Liver (tissue), 9 donors: Measurements from ENCODE around the gene ITGBL1. TPM values are rescaled to one million over a fixed set of nuclear protein-coding genes. Genes with fewer than 3 reads are reported as not detected.

Source experiments
- DNase-seq: peaks from one replicate; pipeline ENCODE4 v3.0.0-alpha.2; 2017; ENCODE audit warnings: low spot score
- H3K27ac ChIP-seq, 2 donors: one replicate each; pipeline ENCODE4 v1.7.0; 2013; ENCODE audit warnings: inconsistent platforms in 2 of 2, low read length in 2 of 2, control low read depth in 1 of 2, low read depth in 1 of 2, mild to moderate bottlenecking in 1 of 2
- H3K27me3 ChIP-seq, 4 donors: one replicate each; pipeline versions ENCODE4 v1.6.1 to v1.7.0; 2013; ENCODE audit warnings: low read length in 3 of 4, inconsistent platforms in 1 of 4, mild to moderate bottlenecking in 1 of 4, moderate library complexity in 1 of 4; ENCODE audit not compliant: control insufficient read depth in 4 of 4, insufficient read depth in 4 of 4
- H3K36me3 ChIP-seq, 4 donors: one replicate each; pipeline versions ENCODE4 v1.6.1 to v1.7.0; 2013; ENCODE audit warnings: low read length in 3 of 4, mild to moderate bottlenecking in 3 of 4, low read depth in 1 of 4, moderate library complexity in 1 of 4; ENCODE audit not compliant: control insufficient read depth in 4 of 4, insufficient read depth in 3 of 4
- H3K4me1 ChIP-seq, 4 donors: one replicate each; pipeline versions ENCODE4 v1.6.1 to v1.7.0; 2013; ENCODE audit warnings: low read length in 3 of 4, mild to moderate bottlenecking in 3 of 4, moderate library complexity in 1 of 4; ENCODE audit not compliant: control insufficient read depth in 4 of 4, insufficient read depth in 4 of 4
- H3K4me3 ChIP-seq, 3 donors: one replicate each; pipeline versions ENCODE4 v1.6.1 to v1.7.0; 2013; ENCODE audit warnings: low read length in 3 of 3, control low read depth in 1 of 3, low read depth in 1 of 3, mild to moderate bottlenecking in 1 of 3
- H3K9ac ChIP-seq, 2 donors: one replicate each; pipeline ENCODE4 v1.7.0; 2013; ENCODE audit warnings: low read length in 2 of 2, mild to moderate bottlenecking in 2 of 2, moderate library complexity in 2 of 2, control low read depth in 1 of 2, low read depth in 1 of 2
- H3K9me3 ChIP-seq, 4 donors: one replicate each; pipeline versions ENCODE4 v1.6.1 to v1.7.0; 2013; ENCODE audit warnings: low read length in 3 of 4; ENCODE audit not compliant: control insufficient read depth in 4 of 4
- EGR1 ChIP-seq, 2 donors: IDR thresholded peaks; 2 replicates each; pipeline ENCODE4 v1.6.1; 2016 to 2018; ENCODE audit warnings: antibody characterized with exemption in 2 of 2, low read depth in 2 of 2
- FOXA1 ChIP-seq: IDR thresholded peaks from 2 replicates; pipeline ENCODE4 v1.6.1; 2016; ENCODE audit warnings: antibody characterized with exemption
- FOXA2 ChIP-seq: IDR thresholded peaks from 2 replicates; pipeline ENCODE4 v1.6.1; 2016; ENCODE audit warnings: antibody characterized with exemption
- GABPA ChIP-seq, 2 donors: IDR thresholded peaks in 1 of 2; conservative IDR thresholded peaks in 1 of 2; 2 replicates each; pipeline ENCODE4 v1.6.1; 2016; ENCODE audit warnings: antibody characterized with exemption in 2 of 2, mild to moderate bottlenecking in 1 of 2, moderate library complexity in 1 of 2
- HNF4A ChIP-seq, 2 donors: conservative IDR thresholded peaks; 2 replicates each; pipeline ENCODE4 v1.6.1; 2016; ENCODE audit warnings: antibody characterized with exemption in 2 of 2, mild to moderate bottlenecking in 2 of 2
- HNF4G ChIP-seq: IDR thresholded peaks from 2 replicates; pipeline ENCODE4 v1.6.1; 2016; ENCODE audit warnings: antibody characterized with exemption
- JUND ChIP-seq, 2 donors: IDR thresholded peaks; 2 replicates each; pipeline ENCODE4 v1.6.1; 2016; ENCODE audit warnings: antibody characterized with exemption in 2 of 2
- NR2F2 ChIP-seq: IDR thresholded peaks from 2 replicates; pipeline ENCODE4 v1.6.1; 2016; ENCODE audit warnings: antibody characterized with exemption
- RAD21 ChIP-seq, 2 donors: IDR thresholded peaks; 2 replicates each; pipeline ENCODE4 v1.6.1; 2016; ENCODE audit warnings: antibody characterized with exemption in 2 of 2, mild to moderate bottlenecking in 2 of 2
- RXRA ChIP-seq, 2 donors: IDR thresholded peaks; 2 replicates each; pipeline ENCODE4 v1.6.1; 2017 to 2018; ENCODE audit warnings: antibody characterized with exemption in 2 of 2, mild to moderate bottlenecking in 1 of 2
- SP1 ChIP-seq: IDR thresholded peaks from 2 replicates; pipeline ENCODE4 v1.6.1; 2018; ENCODE audit warnings: antibody characterized with exemption, mild to moderate bottlenecking
- TAF1 ChIP-seq: conservative IDR thresholded peaks from 2 replicates; pipeline ENCODE4 v1.6.1; 2016; ENCODE audit warnings: antibody characterized with exemption, mild to moderate bottlenecking
- YY1 ChIP-seq: IDR thresholded peaks from 2 replicates; pipeline ENCODE4 v1.6.1; 2016; ENCODE audit warnings: antibody characterized with exemption, mild to moderate bottlenecking
- WGBS: extraction: QIAGEN DNeasy Blood & Tissue Kit; methylation state at CpG from one replicate; pipeline ENCODE4 v1.1.7; 2013; 5-methylcytosine and 5-hydroxymethylcytosine counted together
- polyA plus RNA-seq, 2 donors: library from polyadenylated mRNA; stranded (reverse) in 1 of 2; unstranded in 1 of 2; fragments of 200-250 nt in 1 of 2; fragments of >200 nt in 1 of 2; fragmentation: Nextera tagmentation in 1 of 2; extraction: Ambion mirVana in 1 of 2; gene quantifications; one replicate each; pipeline versions ENCODE4 v1.2.1 to v1.2.3, GENCODE V29; 2013 to 2015
- total RNA-seq, 2 donors: library from RNA; depleted of rRNA; stranded (reverse); fragments of >200 nt; gene quantifications; one replicate each; pipeline ENCODE4 v1.2.3, GENCODE V29; 2014
- TF ChIP-seq, protein P1 (sequence below): IDR thresholded peaks from 2 replicates; pipeline ENCODE4 v1.6.1; 2016; ENCODE audit warnings: antibody characterized with exemption
- TF ChIP-seq, protein P2 (sequence below): IDR thresholded peaks from 2 replicates; pipeline ENCODE4 v1.6.1; 2016; ENCODE audit warnings: antibody characterized with exemption
- TF ChIP-seq, protein P3 (sequence below): IDR thresholded peaks from 2 replicates; pipeline ENCODE4 v1.6.1; 2016; ENCODE audit warnings: antibody characterized with exemption
- TF ChIP-seq, protein P4 (sequence below): IDR thresholded peaks from 2 replicates; pipeline ENCODE4 v1.6.1; 2016; ENCODE audit warnings: antibody characterized with exemption, mild to moderate bottlenecking
- donor health status: healthy.
- donor health status: healthy.
- donor health status: healthy.
- donor health status: healthy.
- donor health status: healthy.

The ITGBL1 gene
- total and polyA plus RNA-seq, 4 donors = 0.28 to 2.2 (median 1.2) TPM

DNA sequence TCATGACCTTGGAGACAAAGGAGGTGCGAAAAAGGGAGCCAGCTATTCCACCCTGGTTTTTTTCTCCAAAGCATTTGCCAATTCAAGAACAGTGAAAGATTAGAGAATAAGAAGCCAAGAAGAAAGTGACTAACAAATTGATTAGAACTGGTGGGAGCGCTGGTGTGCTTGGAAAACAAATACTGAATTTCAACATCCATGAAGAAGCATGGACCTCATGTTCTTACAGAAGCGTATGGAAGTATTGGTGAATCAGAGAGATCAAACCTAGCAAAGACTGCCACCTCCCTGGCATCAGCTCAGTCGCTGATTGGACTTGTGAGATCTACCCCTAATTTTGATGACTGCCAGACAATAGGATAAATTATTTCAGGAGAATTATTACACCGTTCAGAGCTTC, 195.3 kb downstream of the ITGBL1 start:
- DNase-seq = no peak
- WGBS = 66% methylated on average over 5 of the region's 5 CpGs
- H3K36me3 ChIP-seq = no peaks in the 10 kb centered on the region
- H3K4me3 ChIP-seq = no peak overlapping the region
- H3K4me1 ChIP-seq = peaks cover 0 to 4% (median 0%) of the 10 kb centered on the region in 4 donors
- H3K9me3 ChIP-seq = no peaks in the 10 kb centered on the region
- H3K27me3 ChIP-seq = no peaks in the 10 kb centered on the region
- no peak overlapping the region for H3K27ac ChIP-seq
- TF ChIP-seq, protein P1, sequence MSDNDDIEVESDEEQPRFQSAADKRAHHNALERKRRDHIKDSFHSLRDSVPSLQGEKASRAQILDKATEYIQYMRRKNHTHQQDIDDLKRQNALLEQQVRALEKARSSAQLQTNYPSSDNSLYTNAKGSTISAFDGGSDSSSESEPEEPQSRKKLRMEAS = no peak
- TF ChIP-seq YY1 = peak; percentile 31
- TF ChIP-seq JUND (IDR thresholded peaks at IDR 0.05) = no peak
- no peak for TF ChIP-seq HNF4A (conservative IDR thresholded peaks at IDR 0.05)
- no peak for TF ChIP-seq HNF4G
- TF ChIP-seq RAD21 (IDR thresholded peaks at IDR 0.05) = peak in 1 of 2 donors; percentile 24
- TF ChIP-seq, protein P2, sequence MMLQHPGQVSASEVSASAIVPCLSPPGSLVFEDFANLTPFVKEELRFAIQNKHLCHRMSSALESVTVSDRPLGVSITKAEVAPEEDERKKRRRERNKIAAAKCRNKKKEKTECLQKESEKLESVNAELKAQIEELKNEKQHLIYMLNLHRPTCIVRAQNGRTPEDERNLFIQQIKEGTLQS = no peak
- no peak overlapping the region for H3K9ac ChIP-seq

DNA sequence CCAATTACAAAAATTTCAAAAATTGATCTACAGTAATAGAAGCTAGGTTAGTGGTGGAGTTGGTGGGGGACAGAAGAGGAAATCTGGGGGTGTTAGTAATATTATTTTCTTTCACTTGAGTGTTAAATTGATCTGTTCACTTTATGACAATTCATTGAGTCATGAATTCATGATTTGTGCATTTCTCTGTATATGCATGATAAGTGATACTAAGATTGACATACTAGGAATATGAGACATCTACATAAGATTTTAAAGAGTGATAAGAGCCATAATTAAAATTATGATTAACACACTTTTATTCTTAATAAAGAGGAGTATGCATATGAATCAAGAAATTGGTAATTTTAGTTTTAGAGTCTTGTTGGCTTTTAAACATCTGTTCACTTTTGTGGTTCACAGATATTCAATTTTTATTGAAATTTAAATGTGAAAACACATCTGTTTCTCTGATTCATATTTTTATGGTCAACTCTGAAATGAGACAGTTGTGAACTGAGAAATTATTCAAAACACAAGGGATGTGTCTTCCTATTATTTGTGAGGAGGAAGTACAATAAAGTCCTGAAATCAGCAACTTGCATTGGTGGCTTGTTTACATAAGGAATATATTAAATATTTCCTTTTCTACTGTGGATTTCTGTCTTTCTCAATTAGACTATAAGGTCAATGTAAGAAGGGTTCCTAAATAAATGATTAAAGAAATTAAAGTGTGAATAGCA, 196.5 kb downstream of the ITGBL1 start:
- Histone ChIP-seq H3K9ac (peak overlapping the region in 1 of 2 donors; percentile 36), H3K27ac (peak overlapping the region; percentile 73 to 85), H3K27me3 (no peaks in the 10 kb centered on the region), H3K36me3 (no peaks in the 10 kb centered on the region), H3K9me3 (no peaks in the 10 kb centered on the region), H3K4me1 (peaks cover 0 to 4% (median 0%) of the 10 kb centered on the region in 4 donors), H3K4me3 (no peak overlapping the region)
- no peak for TF ChIP-seq EGR1 (IDR thresholded peaks at IDR 0.05; ENCODE audit: low read depth in 2 of 2)
- TF ChIP-seq, protein P1 = no peak
- TF ChIP-seq GABPA (IDR thresholded peaks at IDR 0.05 in 1 of 2, conservative IDR thresholded peaks at IDR 0.05 in 1 of 2) = no peak
- no peak for TF ChIP-seq FOXA2
- DNase-seq = no peak

DNA sequence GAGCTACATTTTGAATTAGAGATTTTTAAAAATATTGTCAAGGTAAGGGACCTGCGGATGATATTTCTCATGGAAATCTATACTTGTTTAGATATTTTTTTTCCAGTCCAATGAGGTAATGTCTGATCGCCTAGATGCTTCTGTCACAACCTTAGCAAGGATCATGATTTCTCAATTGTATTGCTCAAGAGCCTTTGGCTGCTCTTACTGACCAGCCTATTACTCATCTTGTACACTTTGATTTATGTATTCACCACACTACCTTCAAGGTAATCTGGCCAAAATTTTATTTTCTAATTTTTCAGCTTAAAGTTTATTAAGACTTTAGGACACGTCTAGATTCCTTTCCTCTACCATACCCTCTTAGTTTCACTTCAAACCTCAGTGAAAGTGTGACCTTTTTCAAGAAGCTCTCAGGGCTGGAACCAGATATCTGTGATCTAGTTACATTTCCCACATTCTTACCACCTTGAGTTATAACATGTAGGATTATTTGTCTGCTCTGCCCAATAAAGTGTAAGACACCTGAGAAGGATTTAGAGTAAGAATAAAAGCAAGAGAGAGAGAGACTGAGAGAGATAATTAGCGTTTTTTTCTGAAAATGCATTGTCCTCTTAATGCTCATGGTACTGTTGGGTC, 197.1 kb downstream of the ITGBL1 start:
- peak overlapping the region in 1 of 2 donors; percentile 80 for H3K9ac ChIP-seq
- no peak for DNase-seq
- H3K4me3 ChIP-seq = no peak overlapping the region
- WGBS = 43% methylated on average over 4 of the region's 4 CpGs
- no peaks in the 10 kb centered on the region for H3K27me3 ChIP-seq
- peaks cover 0 to 4% (median 0%) of the 10 kb centered on the region in 4 donors for H3K4me1 ChIP-seq
- no peaks in the 10 kb centered on the region for H3K9me3 ChIP-seq
- no peaks in the 10 kb centered on the region for H3K36me3 ChIP-seq
- peak overlapping the region; percentile 73 to 85 for H3K27ac ChIP-seq
- TF ChIP-seq JUND (IDR thresholded peaks at IDR 0.05) (peak; percentile 94 to 96), RXRA (IDR thresholded peaks at IDR 0.05) (peak; percentile 46 to 74), RAD21 (IDR thresholded peaks at IDR 0.05) (peak; percentile 41 to 54), YY1 (peak; percentile 66), FOXA2 (peak; percentile 38), TAF1 (no peak), SP1 (peak; percentile 57), FOXA1 (no peak), HNF4G (peak; percentile 29), NR2F2 (no peak), EGR1 (IDR thresholded peaks at IDR 0.05; ENCODE audit: low read depth in 2 of 2) (peak in 1 of 2 donors; percentile 61)
- TF ChIP-seq, protein P2 = peak; percentile 85
- TF ChIP-seq, protein P1 = peak; percentile 22
- TF ChIP-seq, protein P3, sequence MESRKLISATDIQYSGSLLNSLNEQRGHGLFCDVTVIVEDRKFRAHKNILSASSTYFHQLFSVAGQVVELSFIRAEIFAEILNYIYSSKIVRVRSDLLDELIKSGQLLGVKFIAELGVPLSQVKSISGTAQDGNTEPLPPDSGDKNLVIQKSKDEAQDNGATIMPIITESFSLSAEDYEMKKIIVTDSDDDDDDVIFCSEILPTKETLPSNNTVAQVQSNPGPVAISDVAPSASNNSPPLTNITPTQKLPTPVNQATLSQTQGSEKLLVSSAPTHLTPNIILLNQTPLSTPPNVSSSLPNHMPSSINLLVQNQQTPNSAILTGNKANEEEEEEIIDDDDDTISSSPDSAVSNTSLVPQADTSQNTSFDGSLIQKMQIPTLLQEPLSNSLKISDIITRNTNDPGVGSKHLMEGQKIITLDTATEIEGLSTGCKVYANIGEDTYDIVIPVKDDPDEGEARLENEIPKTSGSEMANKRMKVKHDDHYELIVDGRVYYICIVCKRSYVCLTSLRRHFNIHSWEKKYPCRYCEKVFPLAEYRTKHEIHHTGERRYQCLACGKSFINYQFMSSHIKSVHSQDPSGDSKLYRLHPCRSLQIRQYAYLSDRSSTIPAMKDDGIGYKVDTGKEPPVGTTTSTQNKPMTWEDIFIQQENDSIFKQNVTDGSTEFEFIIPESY = peak; percentile 57
- TF ChIP-seq, protein P4, sequence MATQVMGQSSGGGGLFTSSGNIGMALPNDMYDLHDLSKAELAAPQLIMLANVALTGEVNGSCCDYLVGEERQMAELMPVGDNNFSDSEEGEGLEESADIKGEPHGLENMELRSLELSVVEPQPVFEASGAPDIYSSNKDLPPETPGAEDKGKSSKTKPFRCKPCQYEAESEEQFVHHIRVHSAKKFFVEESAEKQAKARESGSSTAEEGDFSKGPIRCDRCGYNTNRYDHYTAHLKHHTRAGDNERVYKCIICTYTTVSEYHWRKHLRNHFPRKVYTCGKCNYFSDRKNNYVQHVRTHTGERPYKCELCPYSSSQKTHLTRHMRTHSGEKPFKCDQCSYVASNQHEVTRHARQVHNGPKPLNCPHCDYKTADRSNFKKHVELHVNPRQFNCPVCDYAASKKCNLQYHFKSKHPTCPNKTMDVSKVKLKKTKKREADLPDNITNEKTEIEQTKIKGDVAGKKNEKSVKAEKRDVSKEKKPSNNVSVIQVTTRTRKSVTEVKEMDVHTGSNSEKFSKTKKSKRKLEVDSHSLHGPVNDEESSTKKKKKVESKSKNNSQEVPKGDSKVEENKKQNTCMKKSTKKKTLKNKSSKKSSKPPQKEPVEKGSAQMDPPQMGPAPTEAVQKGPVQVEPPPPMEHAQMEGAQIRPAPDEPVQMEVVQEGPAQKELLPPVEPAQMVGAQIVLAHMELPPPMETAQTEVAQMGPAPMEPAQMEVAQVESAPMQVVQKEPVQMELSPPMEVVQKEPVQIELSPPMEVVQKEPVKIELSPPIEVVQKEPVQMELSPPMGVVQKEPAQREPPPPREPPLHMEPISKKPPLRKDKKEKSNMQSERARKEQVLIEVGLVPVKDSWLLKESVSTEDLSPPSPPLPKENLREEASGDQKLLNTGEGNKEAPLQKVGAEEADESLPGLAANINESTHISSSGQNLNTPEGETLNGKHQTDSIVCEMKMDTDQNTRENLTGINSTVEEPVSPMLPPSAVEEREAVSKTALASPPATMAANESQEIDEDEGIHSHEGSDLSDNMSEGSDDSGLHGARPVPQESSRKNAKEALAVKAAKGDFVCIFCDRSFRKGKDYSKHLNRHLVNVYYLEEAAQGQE = peak; percentile 31
